Memory B cell (primary cell): ENCODE data around the gene ATXN1.

ENCODE experiments used
- ATAC-seq: fragments of 150-1000 bp; cut with Tn5 transposase; 2 replicates; pipeline ENCODE4 v1.10.0; 2021; ENCODE audit warnings: low read depth, mild to moderate bottlenecking, moderate library complexity
- DNase-seq, 2 donors: peaks; one replicate each; pipeline ENCODE4 v3.0.0; 2022; ENCODE audit warnings: low spot score in 2 of 2
- H3K27ac Mint-ChIP-seq: one replicate; pipeline ENCODE4 v1.8.0; 2022; ENCODE audit warnings: mild to moderate bottlenecking, moderate library complexity, mixed read lengths
- H3K27me3 Mint-ChIP-seq: one replicate; pipeline ENCODE4 v1.8.0; 2022; ENCODE audit warnings: mixed read lengths
- H3K36me3 Mint-ChIP-seq: one replicate; pipeline ENCODE4 v1.8.0; 2022; ENCODE audit warnings: mild to moderate bottlenecking, mixed read lengths
- H3K4me1 Mint-ChIP-seq: one replicate; pipeline ENCODE4 v1.8.0; 2022; ENCODE audit warnings: mixed read lengths
- H3K4me3 Mint-ChIP-seq: one replicate; pipeline ENCODE4 v1.8.0; 2022; ENCODE audit warnings: mild to moderate bottlenecking, moderate library complexity, mixed read lengths
- H3K9me3 Mint-ChIP-seq: one replicate; pipeline ENCODE4 v1.8.0; 2022; ENCODE audit warnings: mixed read lengths

The ATXN1 gene

DNA sequence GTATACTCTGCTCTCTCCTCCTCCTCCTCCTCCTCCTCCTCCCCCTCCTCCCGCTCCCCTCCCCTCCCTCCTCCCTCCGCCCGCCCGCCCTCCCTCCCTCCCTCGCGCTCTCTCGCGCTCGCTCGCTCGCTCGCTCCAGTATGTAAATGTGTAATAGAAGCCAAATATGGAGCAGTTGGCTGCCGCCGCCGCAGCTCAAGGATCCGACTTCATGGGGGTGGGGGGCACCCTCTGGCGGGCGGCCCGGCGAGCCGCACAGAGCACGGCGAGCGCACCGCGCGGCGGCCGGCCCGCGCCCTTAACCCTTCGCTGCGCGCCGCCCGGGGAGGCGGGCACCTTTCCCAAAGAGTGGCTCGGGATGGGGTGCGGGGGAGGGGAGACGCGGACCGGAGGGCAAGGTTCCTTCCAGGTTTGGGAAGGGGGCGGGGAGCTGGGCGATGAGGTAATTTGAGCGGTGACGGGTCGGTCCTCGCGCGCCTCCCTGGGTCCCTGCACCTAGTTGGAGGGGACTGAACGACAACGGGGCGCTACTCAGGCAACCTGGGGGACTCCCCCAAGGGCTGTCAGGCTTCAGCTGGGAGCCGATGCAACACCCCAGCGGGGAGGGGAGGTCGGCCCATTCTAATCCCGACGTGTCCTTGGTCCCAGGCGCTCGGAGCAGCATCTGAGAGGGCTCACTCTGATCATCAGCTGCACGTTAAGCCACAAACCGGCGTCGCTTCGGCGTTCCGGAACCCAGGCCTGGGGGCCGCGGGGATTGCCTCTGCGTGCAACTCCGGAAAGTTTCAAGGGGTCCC, 409 bp upstream of the ATXN1 start:
- peak; percentile 74 to 76 for DNase-seq
- no peaks in the 10 kb centered on the region for H3K27me3 Mint-ChIP-seq
- peak overlapping the region; percentile 99 for H3K27ac Mint-ChIP-seq
- H3K4me1 Mint-ChIP-seq, result peaks cover 17% of the 10 kb centered on the region
- peak; percentile 55 for ATAC-seq
- peak overlapping the region; percentile 100 for H3K4me3 Mint-ChIP-seq
- no peaks in the 10 kb centered on the region for H3K9me3 Mint-ChIP-seq
- H3K36me3 Mint-ChIP-seq, result no peaks in the 10 kb centered on the region

DNA sequence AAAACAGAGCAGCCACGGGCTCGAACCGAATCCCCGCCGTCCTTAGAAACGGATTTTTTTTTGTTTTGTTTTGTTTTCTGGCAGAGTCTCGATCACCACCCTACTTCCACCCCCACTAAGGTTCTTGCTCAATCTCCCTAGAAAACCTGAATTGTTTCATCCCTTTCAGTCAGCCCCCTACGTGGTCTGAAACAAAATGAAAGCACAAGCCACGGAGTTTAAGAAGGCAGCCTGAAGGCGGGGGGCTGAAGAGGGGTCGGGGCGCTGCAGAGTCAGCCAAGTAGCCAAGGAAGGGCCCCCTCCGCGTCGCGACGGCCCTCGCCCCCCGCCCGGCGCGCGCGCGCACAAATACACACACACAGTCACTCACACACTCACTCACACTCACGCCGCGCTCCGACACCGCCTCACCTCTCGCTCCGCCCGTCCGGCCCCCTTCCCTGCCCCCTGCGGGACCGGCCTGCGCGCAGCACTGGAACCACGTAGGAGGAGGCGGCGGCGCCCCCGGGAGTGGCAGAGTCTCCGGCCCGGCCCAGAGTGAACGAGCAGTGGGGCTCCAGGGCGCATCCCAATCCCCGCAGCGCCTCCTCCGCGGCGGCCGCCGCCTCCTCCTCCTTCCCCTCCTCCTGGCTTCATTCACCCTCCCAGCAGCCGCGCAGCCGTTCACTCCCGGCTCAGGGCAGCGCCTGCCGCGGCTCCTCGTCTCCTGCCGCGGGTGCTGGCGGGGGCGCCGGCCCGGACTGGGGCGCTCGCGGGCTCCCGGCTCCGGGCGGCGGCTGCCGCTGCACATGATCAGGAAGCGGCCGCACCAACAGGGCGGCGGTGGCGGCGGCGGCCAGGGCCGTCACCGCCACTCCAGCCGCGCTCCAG, 1.4 kb downstream of the ATXN1 start:
- no peaks in the 10 kb centered on the region for H3K27me3 Mint-ChIP-seq
- peak overlapping the region; percentile 95 for H3K27ac Mint-ChIP-seq
- H3K4me3 Mint-ChIP-seq, result peak overlapping the region; percentile 93
- H3K9me3 Mint-ChIP-seq, result no peaks in the 10 kb centered on the region
- no peaks in the 10 kb centered on the region for H3K36me3 Mint-ChIP-seq
- peak; percentile 62 to 68 for DNase-seq
- peaks cover 17% of the 10 kb centered on the region for H3K4me1 Mint-ChIP-seq
- ATAC-seq, result peak; percentile 27

DNA sequence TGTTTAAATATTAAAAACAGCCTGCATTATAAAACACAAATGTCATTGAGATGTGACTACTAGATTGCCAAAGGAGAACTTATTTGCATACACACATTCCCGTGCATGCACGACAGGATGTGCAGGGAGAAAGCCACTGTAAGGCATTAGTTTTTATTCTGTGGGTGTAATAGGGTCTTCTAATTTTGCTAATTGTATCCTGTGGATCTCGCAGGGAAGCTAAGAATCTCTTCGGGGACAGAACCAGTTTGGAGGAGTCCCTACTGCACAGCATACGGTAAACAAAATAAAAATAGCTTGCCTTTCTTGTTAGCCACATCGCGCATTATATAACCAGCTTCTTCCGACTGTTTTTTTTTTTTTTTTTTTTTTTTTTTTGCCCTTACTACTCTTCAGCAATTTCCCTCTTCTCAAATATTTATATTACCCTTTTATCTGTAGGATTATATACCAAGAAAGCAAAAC, 2.0 kb downstream of the ATXN1 start:
- H3K4me3 Mint-ChIP-seq, result peak overlapping the region; percentile 93
- no peaks in the 10 kb centered on the region for H3K9me3 Mint-ChIP-seq
- no peaks in the 10 kb centered on the region for H3K36me3 Mint-ChIP-seq
- no peak for DNase-seq
- peaks cover 17% of the 10 kb centered on the region for H3K4me1 Mint-ChIP-seq
- ATAC-seq, result no peak
- no peaks in the 10 kb centered on the region for H3K27me3 Mint-ChIP-seq
- peak overlapping the region; percentile 95 for H3K27ac Mint-ChIP-seq

DNA sequence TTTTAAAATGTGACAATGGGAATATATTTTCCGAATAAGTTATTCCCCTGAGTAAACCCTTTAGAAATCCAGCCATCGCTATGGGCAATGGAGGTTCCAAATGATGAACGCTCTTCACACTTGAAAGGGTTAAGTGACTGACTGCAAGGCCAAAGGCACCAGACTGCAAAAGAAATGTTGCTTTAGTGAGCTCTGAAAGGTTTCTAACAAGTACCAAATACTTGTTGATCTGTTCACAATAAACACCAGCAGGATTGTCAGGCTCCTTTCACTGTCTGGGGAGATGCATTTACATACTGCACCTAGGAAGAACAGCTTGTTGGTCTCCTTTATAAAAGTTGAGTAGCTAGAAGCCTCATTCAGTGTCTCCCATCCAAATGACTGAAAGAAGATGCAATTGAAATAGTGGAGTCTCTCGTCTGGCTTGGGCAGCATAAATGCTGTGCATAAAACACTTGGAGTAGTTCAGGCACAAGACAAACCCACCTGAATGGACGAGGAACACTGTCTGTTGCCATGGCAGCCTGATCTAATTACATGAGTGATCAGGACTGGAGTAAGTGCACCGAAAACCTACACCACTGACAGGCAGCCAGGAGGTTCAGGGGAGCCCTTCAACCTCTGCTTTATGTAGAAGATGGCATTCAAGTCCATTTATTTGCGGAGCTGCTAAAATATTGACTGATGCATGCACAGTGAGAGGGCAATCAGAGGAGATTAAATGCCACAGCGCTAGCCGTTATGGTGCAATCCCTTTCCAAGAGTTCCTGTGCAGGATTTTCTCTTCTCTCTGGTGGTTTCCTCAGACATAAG, 2.9 kb downstream of the ATXN1 start:
- peak overlapping the region; percentile 93 for H3K4me3 Mint-ChIP-seq
- peaks cover 17% of the 10 kb centered on the region for H3K4me1 Mint-ChIP-seq
- peak overlapping the region; percentile 71 for H3K27ac Mint-ChIP-seq
- ATAC-seq (no peak), DNase-seq (no peak)
- no peaks in the 10 kb centered on the region for H3K9me3 Mint-ChIP-seq
- no peaks in the 10 kb centered on the region for H3K36me3 Mint-ChIP-seq
- no peaks in the 10 kb centered on the region for H3K27me3 Mint-ChIP-seq

DNA sequence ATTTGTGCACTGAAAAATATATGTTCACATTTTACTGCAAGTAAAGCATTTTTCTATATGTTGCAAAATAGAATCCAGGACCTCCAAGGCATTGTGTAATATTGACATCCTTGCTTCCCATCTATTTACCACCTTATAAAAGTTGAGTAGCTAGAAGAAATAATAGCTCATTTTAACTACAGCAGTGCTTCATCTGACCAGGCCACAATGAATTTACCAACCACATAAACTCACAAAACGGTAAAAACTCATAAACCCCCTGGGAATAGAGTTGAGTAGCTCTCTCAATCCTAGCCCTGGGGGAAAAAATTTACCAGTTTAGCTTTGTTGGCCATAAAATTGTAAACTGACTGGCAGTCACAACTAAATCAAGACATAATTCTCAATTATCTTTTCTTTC, 3.9 kb downstream of the ATXN1 start:
- Mint-ChIP-seq H3K9me3 (no peaks in the 10 kb centered on the region), H3K36me3 (peaks cover 6% of the 10 kb centered on the region), H3K27me3 (no peaks in the 10 kb centered on the region), H3K27ac (no peak overlapping the region), H3K4me1 (peaks cover 11% of the 10 kb centered on the region), H3K4me3 (no peak overlapping the region)
- ATAC-seq, result no peak
- DNase-seq, result no peak

DNA sequence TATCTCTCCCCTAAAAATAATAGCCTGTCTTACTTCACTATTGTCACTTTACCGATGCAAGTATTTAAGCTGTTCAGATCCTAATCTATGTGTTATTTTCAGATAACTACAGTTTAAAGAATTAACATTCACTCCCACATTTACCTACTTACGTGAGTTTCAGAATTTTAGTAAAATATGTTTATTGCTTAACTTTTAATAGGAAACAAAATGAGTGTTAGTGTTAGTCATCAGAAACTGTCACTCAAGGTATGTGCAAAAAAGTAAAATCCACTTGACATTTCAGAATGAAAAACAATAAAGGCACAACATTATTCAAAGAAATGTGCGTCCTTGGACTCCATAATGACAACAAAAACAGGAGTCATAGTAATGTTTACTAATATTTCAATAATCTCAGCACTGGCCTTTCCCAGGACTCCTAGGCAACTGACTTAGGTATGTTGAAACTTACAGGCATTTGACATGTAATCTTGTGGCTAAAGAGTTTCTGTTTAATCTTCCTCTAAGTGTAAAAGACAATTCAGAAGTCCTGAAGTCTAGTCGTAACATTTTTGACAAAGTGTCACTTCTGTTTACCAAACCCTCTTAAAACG, 4.5 kb downstream of the ATXN1 start:
- no peak for DNase-seq
- Mint-ChIP-seq H3K9me3 (no peaks in the 10 kb centered on the region), H3K36me3 (peaks cover 6% of the 10 kb centered on the region), H3K27me3 (no peaks in the 10 kb centered on the region), H3K27ac (no peak overlapping the region), H3K4me1 (peaks cover 11% of the 10 kb centered on the region), H3K4me3 (no peak overlapping the region)
- no peak for ATAC-seq

DNA sequence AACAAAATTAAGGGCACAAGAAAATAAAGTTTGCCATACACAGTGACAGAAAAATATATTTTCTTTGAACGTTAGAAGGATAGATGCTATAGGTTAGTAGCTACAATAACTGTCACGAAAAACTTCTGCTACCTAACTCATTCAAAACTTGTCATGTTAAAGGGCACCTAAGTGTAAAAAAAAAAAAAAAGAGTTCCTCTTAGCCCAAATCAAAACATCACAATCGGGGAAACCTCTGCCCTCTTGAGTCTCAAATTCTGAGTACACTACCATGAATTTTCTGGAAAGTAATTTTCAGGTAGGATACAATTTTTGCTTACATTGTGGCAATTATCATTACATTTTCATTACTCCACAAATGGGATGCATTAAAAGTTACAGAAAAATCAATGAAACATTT, 5.7 kb downstream of the ATXN1 start:
- ATAC-seq (no peak), DNase-seq (no peak)
- Mint-ChIP-seq H3K4me1 (peaks cover 8% of the 10 kb centered on the region), H3K27me3 (no peaks in the 10 kb centered on the region), H3K9me3 (no peaks in the 10 kb centered on the region), H3K36me3 (peaks cover 9% of the 10 kb centered on the region), H3K27ac (no peak overlapping the region), H3K4me3 (no peak overlapping the region)

DNA sequence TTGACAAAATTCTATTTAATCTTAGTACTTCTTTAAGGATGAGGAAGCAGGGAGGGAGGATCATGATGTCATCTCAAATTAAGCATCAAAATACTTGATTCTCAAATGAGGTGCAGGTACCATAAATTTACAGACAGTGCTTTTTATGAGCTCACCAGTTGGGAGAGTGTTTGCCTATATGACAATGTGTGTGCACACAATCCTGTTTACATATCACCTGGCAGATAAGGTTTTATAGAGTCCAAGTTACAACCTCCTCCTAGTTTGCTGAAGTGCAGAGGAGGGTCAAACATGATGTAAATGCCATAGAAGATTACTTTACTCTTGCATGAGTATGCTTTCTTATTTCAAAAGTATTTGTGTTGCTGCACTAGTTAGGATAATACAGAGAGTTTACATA, 6.4 kb downstream of the ATXN1 start:
- Mint-ChIP-seq H3K9me3 (no peaks in the 10 kb centered on the region), H3K4me1 (peaks cover 10% of the 10 kb centered on the region), H3K36me3 (peaks cover 11% of the 10 kb centered on the region), H3K27ac (no peak overlapping the region), H3K27me3 (no peaks in the 10 kb centered on the region), H3K4me3 (no peak overlapping the region)
- ATAC-seq (no peak), DNase-seq (no peak)

DNA sequence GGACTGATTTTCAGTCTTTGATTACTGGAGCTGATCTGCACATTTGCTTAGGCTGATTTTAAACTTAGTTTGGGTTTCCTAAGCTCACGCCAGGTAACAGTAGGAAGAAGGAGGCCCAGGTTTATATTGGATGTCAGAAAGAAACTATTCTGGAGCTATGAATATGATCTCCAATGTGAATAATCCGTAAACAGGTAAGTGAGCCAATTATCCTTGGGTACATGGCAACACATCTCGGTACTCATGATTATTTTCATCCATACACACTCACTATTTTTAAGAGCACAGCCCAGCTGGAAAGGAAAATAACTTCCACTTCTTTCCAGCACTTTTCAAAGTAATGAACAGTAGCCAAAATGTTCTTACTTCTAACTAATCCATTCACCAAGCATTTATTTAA, 7.0 kb downstream of the ATXN1 start:
- ATAC-seq, result no peak
- Mint-ChIP-seq H3K36me3 (peaks cover 17% of the 10 kb centered on the region), H3K4me3 (no peak overlapping the region), H3K4me1 (peaks cover 16% of the 10 kb centered on the region), H3K9me3 (no peaks in the 10 kb centered on the region), H3K27ac (no peak overlapping the region), H3K27me3 (no peaks in the 10 kb centered on the region)
- DNase-seq, result no peak

DNA sequence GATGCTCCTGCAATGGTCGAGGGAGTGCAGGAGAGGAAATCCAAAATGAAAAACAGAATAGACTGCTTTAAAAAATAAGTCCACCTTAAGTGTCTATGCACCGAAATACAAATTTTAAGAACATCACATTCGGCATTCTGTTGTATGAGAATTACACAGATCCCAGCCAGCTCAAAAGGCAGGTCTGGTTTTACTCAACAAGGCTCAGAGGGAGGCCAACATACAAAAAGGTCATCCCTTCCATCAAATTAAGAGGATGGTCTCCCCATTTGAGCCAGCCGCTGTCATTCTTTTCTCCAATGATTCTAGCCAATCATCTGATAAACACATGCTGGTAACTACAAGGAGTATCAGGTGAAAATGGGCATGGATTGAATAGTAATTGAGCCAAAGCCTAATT, 7.9 kb downstream of the ATXN1 start:
- ATAC-seq, result no peak
- H3K27me3 Mint-ChIP-seq, result no peaks in the 10 kb centered on the region
- H3K9me3 Mint-ChIP-seq, result no peaks in the 10 kb centered on the region
- peaks cover 17% of the 10 kb centered on the region for H3K36me3 Mint-ChIP-seq
- DNase-seq, result no peak
- no peak overlapping the region for H3K27ac Mint-ChIP-seq
- H3K4me3 Mint-ChIP-seq, result no peak overlapping the region
- H3K4me1 Mint-ChIP-seq, result peaks cover 15% of the 10 kb centered on the region

DNA sequence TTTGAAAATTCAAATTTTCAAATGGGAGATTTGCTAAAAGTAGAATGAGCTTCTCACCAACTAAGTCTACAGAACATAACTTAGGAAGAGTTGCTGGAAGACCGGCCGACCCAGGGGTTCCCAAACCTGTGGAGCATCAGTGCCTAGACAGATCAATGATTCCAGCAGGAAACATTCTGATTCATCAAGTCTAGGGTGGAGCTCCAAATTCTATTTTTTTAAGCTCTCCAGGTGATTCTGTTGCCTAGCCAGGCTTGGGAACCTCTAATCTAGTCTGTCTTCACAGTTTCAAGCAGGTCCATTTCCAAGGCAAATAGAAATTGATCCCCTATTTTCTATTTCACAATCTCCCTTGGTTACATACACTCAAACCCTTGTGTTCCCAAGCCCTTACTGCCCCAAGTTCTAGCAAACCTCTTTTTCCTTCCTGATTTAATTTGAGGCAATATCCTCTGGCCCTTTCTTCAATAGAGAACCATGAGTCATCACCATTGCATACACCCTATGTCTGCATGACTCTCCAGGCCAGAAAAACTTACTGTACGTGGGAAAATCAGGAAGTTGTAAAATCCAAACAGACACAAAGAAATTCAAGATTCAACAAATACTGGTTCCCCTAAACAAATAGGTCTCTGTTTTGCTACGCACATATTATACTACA, 8.9 kb downstream of the ATXN1 start:
- H3K36me3 Mint-ChIP-seq, result peaks cover 22% of the 10 kb centered on the region
- no peak for DNase-seq
- H3K27ac Mint-ChIP-seq, result no peak overlapping the region
- H3K27me3 Mint-ChIP-seq, result no peaks in the 10 kb centered on the region
- H3K4me3 Mint-ChIP-seq, result no peak overlapping the region
- H3K4me1 Mint-ChIP-seq, result peaks cover 15% of the 10 kb centered on the region
- no peak for ATAC-seq
- no peaks in the 10 kb centered on the region for H3K9me3 Mint-ChIP-seq

DNA sequence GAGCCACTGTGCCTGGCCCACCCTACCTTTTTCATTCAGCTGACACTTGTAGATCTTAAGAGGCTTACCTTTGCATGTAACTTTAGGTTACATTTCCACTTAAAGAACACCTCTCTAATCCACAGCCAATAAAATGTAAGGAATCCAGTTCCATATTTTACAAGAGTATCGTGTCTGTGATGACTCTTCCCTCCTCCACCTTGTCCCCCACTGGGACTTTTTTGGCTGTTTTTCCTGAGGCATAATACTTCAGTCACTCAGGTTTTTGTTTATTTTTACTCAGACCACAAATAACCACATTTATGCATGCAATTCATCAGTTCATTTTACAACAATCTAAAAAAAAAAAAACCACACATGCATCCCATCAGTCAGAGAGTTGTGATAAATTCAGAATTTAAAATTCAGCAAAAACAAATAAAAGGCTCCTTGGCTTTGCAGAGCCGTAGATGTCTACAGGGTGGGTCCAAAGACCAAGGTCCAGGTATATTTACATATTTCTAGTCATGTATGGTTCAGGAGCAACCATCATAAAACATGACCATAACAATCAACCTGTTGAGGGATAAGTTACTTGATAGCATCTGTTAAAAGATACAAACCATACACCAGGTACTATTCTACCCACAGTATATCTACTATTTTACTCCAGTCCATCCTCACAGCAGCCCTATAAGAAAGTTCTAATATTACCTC, 9.9 kb downstream of the ATXN1 start:
- H3K27me3 Mint-ChIP-seq, result no peaks in the 10 kb centered on the region

DNA sequence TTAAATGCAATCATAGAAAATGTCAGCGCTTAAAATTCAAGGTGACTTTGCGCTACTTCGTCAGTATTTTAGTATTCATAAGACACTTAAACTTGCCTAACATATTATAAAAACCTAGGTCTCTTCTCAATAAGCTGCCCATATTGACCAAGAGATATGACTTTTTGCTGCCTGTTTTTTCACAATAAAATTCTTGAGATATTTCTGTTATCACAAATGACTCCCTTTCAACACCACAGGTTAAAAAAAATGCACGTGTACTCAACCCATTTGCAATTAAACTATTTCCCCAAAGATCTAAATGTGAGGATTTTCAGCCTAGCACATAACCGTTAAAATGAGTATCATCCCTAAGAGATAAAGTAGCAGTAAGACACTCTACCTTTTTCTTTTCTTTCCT, 10.7 kb downstream of the ATXN1 start:
- H3K27me3 Mint-ChIP-seq, result no peaks in the 10 kb centered on the region
- H3K4me3 Mint-ChIP-seq, result no peak overlapping the region
- H3K27ac Mint-ChIP-seq, result no peak overlapping the region
- peaks cover 22% of the 10 kb centered on the region for H3K36me3 Mint-ChIP-seq
- ATAC-seq (no peak), DNase-seq (no peak)
- peaks cover 18% of the 10 kb centered on the region for H3K4me1 Mint-ChIP-seq
- H3K9me3 Mint-ChIP-seq, result no peaks in the 10 kb centered on the region

More for the DNA sequence above, 9.9 kb downstream of the ATXN1 start:
- H3K27ac Mint-ChIP-seq, result no peak overlapping the region
- H3K36me3 Mint-ChIP-seq, result peaks cover 22% of the 10 kb centered on the region
- peaks cover 15% of the 10 kb centered on the region for H3K4me1 Mint-ChIP-seq
- no peak for ATAC-seq
- H3K9me3 Mint-ChIP-seq, result no peaks in the 10 kb centered on the region
- H3K4me3 Mint-ChIP-seq, result no peak overlapping the region
- DNase-seq, result no peak
